K562 (cell line): ENCODE measurements around the gene PRDM16. TPM values are rescaled to one million over a fixed set of nuclear protein-coding genes. Genes with fewer than 3 reads are reported as not detected.

Source experiments
- ATAC-seq: fragments of 200-7000 bp; cut with Tn5 transposase; 3 replicates; pipeline ENCODE4 v1.9.1; 2020; ENCODE audit warnings: moderate library complexity
- BruUV-seq: library from RNA; stranded (reverse); fragments of 400-500 nt; replicated peaks from 2 replicates; lab custom pipeline; 2021; lab: Mats Ljungman, UMichigan
- CTCF ChIA-PET: fragments of 300-600 bp; formaldehyde crosslinking; extraction: SDS; loops from one replicate; lab custom pipeline; 2021; ENCODE audit warnings: low intra/inter-chr PET ratio; lab: Yijun Ruan, JAX
- POLR2A ChIA-PET: fragments of 300-600, 350-650 bp; sonication (Branson Sonifier 250); formaldehyde crosslinking; extraction: SDS; loops from one replicate; lab custom pipeline; 2021; ENCODE audit warnings: antibody characterized with exemption, inconsistent platforms; lab: Yijun Ruan, JAX
- DNase-seq, 4 experiments: peaks; one replicate each; pipeline versions ENCODE4 v3.0.0 to v3.0.0-alpha.2; 2011 to 2018; ENCODE audit warnings: low spot score in 3 of 4, mixed read lengths in 3 of 4; ENCODE audit errors: extremely low read depth in 1 of 4
- FAIRE-seq: peaks from 2 replicates; lab custom pipeline; 2011; peaks lifted over from hg19 to GRCh38; lab: Jason Lieb, UNC
- H2AFZ ChIP-seq: 2 replicates; pipeline ENCODE4 v1.6.0; 2011; ENCODE audit warnings: low read depth, low read length, control low read depth, inconsistent platforms
- H3K27ac ChIP-seq: fragments of 200-600 bp; 3 replicates; pipeline ENCODE4 v1.8.0; 2011; ENCODE audit warnings: low read depth, mild to moderate bottlenecking, control low read depth, inconsistent platforms, low read length, moderate library complexity, mixed read lengths; ENCODE audit errors: extremely low read depth
- H3K27me3 ChIP-seq, 2 experiments: fragments of 300-600 bp in 1 of 2; 2 replicates in 1 of 2; 3 replicates in 1 of 2; pipeline versions ENCODE4 v1.6.0 to v1.8.0; 2011; ENCODE audit warnings: inconsistent platforms in 2 of 2, low read length in 2 of 2, mild to moderate bottlenecking in 1 of 2, mixed read lengths in 1 of 2, moderate library complexity in 1 of 2; ENCODE audit not compliant: control insufficient read depth in 2 of 2, insufficient read depth in 2 of 2
- H3K36me3 ChIP-seq: fragments of 300-600 bp; 3 replicates; pipeline ENCODE4 v1.8.0; 2011; ENCODE audit warnings: mild to moderate bottlenecking, low read length, inconsistent platforms; ENCODE audit not compliant: control insufficient read depth, insufficient read depth
- H3K4me1 ChIP-seq, 2 experiments: fragments of 200-600 bp in 1 of 2; replicated peaks in 1 of 2; 2 replicates in 1 of 2; 3 replicates in 1 of 2; pipeline versions ENCODE4 v1.5.1 to v1.8.0; 2011; ENCODE audit warnings: inconsistent platforms in 2 of 2, low read length in 2 of 2, mild to moderate bottlenecking in 1 of 2, mixed read lengths in 1 of 2, moderate library complexity in 1 of 2; ENCODE audit not compliant: control insufficient read depth in 2 of 2, insufficient read depth in 2 of 2
- H3K4me2 ChIP-seq: 2 replicates; pipeline ENCODE4 v1.6.1; 2011; ENCODE audit warnings: low read length, control low read depth, inconsistent platforms, mixed read lengths; ENCODE audit not compliant: insufficient read depth
- H3K4me3 ChIP-seq: fragments of 200-600 bp; sonication (generic), shearing (Covaris generic); 2 replicates; pipeline ENCODE4 v1.5.1; 2016; ENCODE audit warnings: control low read depth, inconsistent platforms
- H3K79me2 ChIP-seq: fragments of 200-600 bp; 3 replicates; pipeline ENCODE4 v1.8.0; 2011; ENCODE audit warnings: low read length, inconsistent platforms; ENCODE audit not compliant: control insufficient read depth, insufficient read depth
- H3K9ac ChIP-seq, 2 experiments: 2 replicates each; pipeline versions ENCODE4 v1.6.0 to v1.6.1; 2011; ENCODE audit warnings: low read depth in 2 of 2, low read length in 2 of 2, control low read depth in 1 of 2, inconsistent platforms in 1 of 2, mild to moderate bottlenecking in 1 of 2, mixed read lengths in 1 of 2; ENCODE audit not compliant: insufficient read depth in 1 of 2
- H3K9me1 ChIP-seq: one replicate; pipeline ENCODE4 v1.6.0; 2011; ENCODE audit warnings: inconsistent platforms, mild to moderate bottlenecking, low read length, moderate library complexity; ENCODE audit not compliant: control insufficient read depth, insufficient read depth
- H3K9me3 ChIP-seq: replicated peaks from 2 replicates; pipeline ENCODE4 v1.5.1; 2011; ENCODE audit warnings: low read depth, low read length, inconsistent platforms; ENCODE audit not compliant: control insufficient read depth, insufficient read depth
- H4K20me1 ChIP-seq: replicated peaks from 2 replicates; pipeline ENCODE4 v1.6.1; 2011; ENCODE audit warnings: low read length, inconsistent platforms, mixed read lengths; ENCODE audit not compliant: control insufficient read depth, insufficient read depth
- CTCFL ChIP-seq: IDR thresholded peaks from 2 replicates; pipeline ENCODE4 v1.6.1; 2011; ENCODE audit warnings: borderline replicate concordance, low read depth, mild to moderate bottlenecking, moderate library complexity, low read length; ENCODE audit not compliant: insufficient read depth, poor library complexity, severe bottlenecking
- EWSR1 ChIP-seq: fragments of 450-650 bp; IDR thresholded peaks from 2 replicates; pipeline ENCODE4 v1.6.1; 2018; ENCODE audit warnings: borderline replicate concordance, mild to moderate bottlenecking, low read depth, moderate library complexity; ENCODE audit not compliant: partially characterized antibody
- HNRNPK ChIP-seq: fragments of 200-400 bp; formaldehyde crosslinking; IDR thresholded peaks from one replicate; pipeline ENCODE4 v1.6.1; 2018; ENCODE audit warnings: mild to moderate bottlenecking, low read depth, low read length; ENCODE audit not compliant: poor library complexity, severe bottlenecking
- JUNB ChIP-seq: fragments of 450-650 bp; formaldehyde crosslinking; conservative IDR thresholded peaks from 2 replicates; pipeline ENCODE4 v1.4.0; 2020; ENCODE audit warnings: mild to moderate bottlenecking
- MIER1 ChIP-seq: fragments of 450-650 bp; IDR thresholded peaks from 2 replicates; pipeline ENCODE4 v1.6.1; 2016; ENCODE audit warnings: antibody characterized with exemption, mild to moderate bottlenecking, low read depth
- PHF20 ChIP-seq: fragments of 450-650 bp; IDR thresholded peaks from 2 replicates; pipeline ENCODE4 v1.6.1; 2018; ENCODE audit not compliant: partially characterized antibody
- STAT5B ChIP-seq: fragments of 250-450 bp; sonication (Bioruptor Pico); IDR thresholded peaks from 2 replicates; pipeline ENCODE4 v1.8.0; 2021; ENCODE audit warnings: mild to moderate bottlenecking, inconsistent platforms
- SUPT5H ChIP-seq: fragments of 450-650 bp; IDR thresholded peaks from 2 replicates; pipeline ENCODE4 v1.6.1; 2016
- ZBED1 ChIP-seq: IDR thresholded peaks from 2 replicates; pipeline ENCODE4 v1.6.1; 2014
- ZBTB1 ChIP-seq: sonication (generic); formaldehyde crosslinking; IDR thresholded peaks from 2 replicates; pipeline ENCODE4 v1.8.1; 2023; ENCODE audit warnings: missing genetic modification reagents, low read depth, mild to moderate bottlenecking, borderline replicate concordance
- ZNF253 ChIP-seq: fragments of 250-450 bp; sonication (Bioruptor Pico); conservative IDR thresholded peaks from 2 replicates; pipeline ENCODE4 v1.6.1; 2021; ENCODE audit warnings: mild to moderate bottlenecking
- ZNF3 ChIP-seq: fragments of 250-450 bp; sonication (Bioruptor Pico); IDR thresholded peaks from 2 replicates; pipeline ENCODE4 v1.5.0; 2021; ENCODE audit warnings: mild to moderate bottlenecking, moderate library complexity
- WGBS: fragments of 100-300 bp; shearing (Covaris generic); methylation state at CpG from one replicate; pipeline ENCODE4 v1.1.6; 2016; ENCODE audit warnings: low coverage, mixed read lengths; ENCODE audit not compliant: insufficient coverage; ENCODE audit errors: missing lambda C conversion rate; 5-methylcytosine and 5-hydroxymethylcytosine counted together
- in situ Hi-C: fragments of 300-500 bp; cut with MboI; formaldehyde crosslinking; loops from 4 replicates; pipeline ENCODE4 v1.15.0; 2018; ENCODE audit warnings: inconsistent platforms, mixed read lengths
- intact Hi-C: fragments of 100-400 bp; cut with micrococcal nuclease; formaldehyde crosslinking; loops from 2 replicates; pipeline ENCODE4 v1.14.2; 2022
- polyA plus RNA-seq, 8 experiments: library from polyadenylated mRNA; depleted of rRNA in 4 of 8; stranded (reverse) in 5 of 8; unstranded in 3 of 8; fragments of >200 nt; fragmentation: Nextera tagmentation in 2 of 8; fragmentation: Illumina TruSeq in 1 of 8; extraction: Ambion mirVana in 2 of 8; extraction: Trizol in 1 of 8; gene quantifications; 2 replicates each; pipeline versions ENCODE4 v1.2.1 to v1.2.3, GENCODE V29; 2011 to 2014; ENCODE audit warnings: inconsistent platforms in 1 of 8, missing spikeins in 1 of 8
- total RNA-seq, 7 experiments: library from RNA; depleted of rRNA in 6 of 7; stranded (reverse); fragments of >200 nt in 6 of 7; fragmentation: Illumina TruSeq in 2 of 7; extraction: Trizol in 2 of 7; gene quantifications; 2 replicates each; pipeline versions ENCODE4 v1.2.1 to v1.2.3, GENCODE V29; 2011 to 2021; ENCODE audit warnings: low replicate concordance in 1 of 7

The PRDM16 gene
- total and polyA plus RNA-seq, 9 of the 15 experiments (the other 6 are each of a cell fraction or from before 2014, with no cell fraction given) = 0.10 to 0.27 TPM; not detected in 7

GRCh38 chr1:3020263-3020909 is 48.6 kb upstream of the PRDM16 start:
- ChIA-PET POLR2A (no interaction called here), CTCF (no interaction called here)
- H4K20me1 ChIP-seq = 0 out of 2 replicates have a peak, but pooled peaks cover 4% of the 10 kb centered on the region
- H3K79me2 ChIP-seq = no peaks in the 10 kb centered on the region
- intact Hi-C loops (no loop called here), in situ Hi-C loops (no loop called here)
- no peak for DNase-seq
- no TSS peak for BruUV-seq
- no peak overlapping the region for H2AFZ ChIP-seq
- no peak for ATAC-seq
- no peak for TF ChIP-seq HNRNPK
- no peak for TF ChIP-seq PHF20
- TF ChIP-seq ZNF3 (CRISPR knock-in tag) = no peak
- TF ChIP-seq STAT5B (CRISPR knock-in tag) = no peak
- TF ChIP-seq ZBED1 = no peak
- no peak for TF ChIP-seq ZNF253 (CRISPR knock-in tag)
- TF ChIP-seq EWSR1 = no peak
- no peak for TF ChIP-seq MIER1
- TF ChIP-seq ZBTB1 (CRISPR knock-in tag) = no peak
- no peak for TF ChIP-seq SUPT5H
- no peak for TF ChIP-seq CTCFL
- TF ChIP-seq JUNB (CRISPR knock-in tag) = no peak
- no peak for FAIRE-seq
- no peak overlapping the region for H3K4me3 ChIP-seq
- 0 out of 5 replicates have a peak, but pooled peaks cover 0 to 2% of the 10 kb centered on the region in 2 experiments for H3K4me1 ChIP-seq
- H3K9me3 ChIP-seq = no peaks in the 10 kb centered on the region
- no peak overlapping the region for H3K9ac ChIP-seq
- 1% methylated on average over 12 of the region's 12 CpGs for WGBS
- no peak overlapping the region for H3K27ac ChIP-seq
- peaks cover 11 to 52% of the 10 kb centered on the region in 2 experiments; a peak in 3 of 5 replicates for H3K27me3 ChIP-seq
- no peaks in the 10 kb centered on the region for H3K36me3 ChIP-seq
- H3K4me2 ChIP-seq = no peak overlapping the region
- H3K9me1 ChIP-seq = no peaks in the 10 kb centered on the region
